ENCODE measurements around the gene MOB4.

DNA sequence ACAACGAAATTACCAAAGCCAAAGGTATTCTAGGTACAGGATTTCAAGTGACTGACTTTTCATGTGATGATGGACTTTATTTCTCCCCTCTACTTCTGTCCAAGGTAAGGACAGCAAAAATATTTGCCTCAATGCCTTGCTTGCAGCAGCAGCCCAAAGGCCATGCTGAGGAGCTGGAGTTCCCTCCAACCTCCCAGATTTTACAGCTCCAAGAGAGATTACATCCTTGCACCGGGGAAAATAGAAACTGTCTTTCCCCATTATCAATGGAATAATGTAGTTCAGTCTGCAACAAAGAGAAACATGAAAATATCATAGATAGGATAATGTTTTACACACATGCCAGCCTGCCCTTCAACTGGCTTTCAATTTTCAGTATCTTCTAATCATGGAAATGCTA is 29.7 kb upstream of the MOB4 start:
- TF ChIP-seq EZH2phosphoT487 (IDR thresholded peaks at IDR 0.05; ENCODE audit: borderline replicate concordance, low read depth), result no peak
- TF ChIP-seq, protein P1, sequence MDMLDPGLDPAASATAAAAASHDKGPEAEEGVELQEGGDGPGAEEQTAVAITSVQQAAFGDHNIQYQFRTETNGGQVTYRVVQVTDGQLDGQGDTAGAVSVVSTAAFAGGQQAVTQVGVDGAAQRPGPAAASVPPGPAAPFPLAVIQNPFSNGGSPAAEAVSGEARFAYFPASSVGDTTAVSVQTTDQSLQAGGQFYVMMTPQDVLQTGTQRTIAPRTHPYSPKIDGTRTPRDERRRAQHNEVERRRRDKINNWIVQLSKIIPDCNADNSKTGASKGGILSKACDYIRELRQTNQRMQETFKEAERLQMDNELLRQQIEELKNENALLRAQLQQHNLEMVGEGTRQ (IDR thresholded peaks at IDR 0.05; ENCODE audit: borderline replicate concordance, low read depth, low read length), result no peak
- no peak for TF ChIP-seq EP300 (IDR thresholded peaks at IDR 0.05; ENCODE audit: borderline replicate concordance in 1 of 2, low read depth in 1 of 2, low read length in 1 of 2)
- TF ChIP-seq, protein P2, sequence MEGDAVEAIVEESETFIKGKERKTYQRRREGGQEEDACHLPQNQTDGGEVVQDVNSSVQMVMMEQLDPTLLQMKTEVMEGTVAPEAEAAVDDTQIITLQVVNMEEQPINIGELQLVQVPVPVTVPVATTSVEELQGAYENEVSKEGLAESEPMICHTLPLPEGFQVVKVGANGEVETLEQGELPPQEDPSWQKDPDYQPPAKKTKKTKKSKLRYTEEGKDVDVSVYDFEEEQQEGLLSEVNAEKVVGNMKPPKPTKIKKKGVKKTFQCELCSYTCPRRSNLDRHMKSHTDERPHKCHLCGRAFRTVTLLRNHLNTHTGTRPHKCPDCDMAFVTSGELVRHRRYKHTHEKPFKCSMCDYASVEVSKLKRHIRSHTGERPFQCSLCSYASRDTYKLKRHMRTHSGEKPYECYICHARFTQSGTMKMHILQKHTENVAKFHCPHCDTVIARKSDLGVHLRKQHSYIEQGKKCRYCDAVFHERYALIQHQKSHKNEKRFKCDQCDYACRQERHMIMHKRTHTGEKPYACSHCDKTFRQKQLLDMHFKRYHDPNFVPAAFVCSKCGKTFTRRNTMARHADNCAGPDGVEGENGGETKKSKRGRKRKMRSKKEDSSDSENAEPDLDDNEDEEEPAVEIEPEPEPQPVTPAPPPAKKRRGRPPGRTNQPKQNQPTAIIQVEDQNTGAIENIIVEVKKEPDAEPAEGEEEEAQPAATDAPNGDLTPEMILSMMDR (IDR thresholded peaks at IDR 0.05), result no peak
